Left forelimb (tissue), 1 donor: ENCODE measurements around the gene NFAM1.

Source experiments
- DNase-seq: peaks from one replicate; pipeline ENCODE4 v3.0.0-alpha.2; 2018; ENCODE audit warnings: low spot score

The NFAM1 gene

DNA sequence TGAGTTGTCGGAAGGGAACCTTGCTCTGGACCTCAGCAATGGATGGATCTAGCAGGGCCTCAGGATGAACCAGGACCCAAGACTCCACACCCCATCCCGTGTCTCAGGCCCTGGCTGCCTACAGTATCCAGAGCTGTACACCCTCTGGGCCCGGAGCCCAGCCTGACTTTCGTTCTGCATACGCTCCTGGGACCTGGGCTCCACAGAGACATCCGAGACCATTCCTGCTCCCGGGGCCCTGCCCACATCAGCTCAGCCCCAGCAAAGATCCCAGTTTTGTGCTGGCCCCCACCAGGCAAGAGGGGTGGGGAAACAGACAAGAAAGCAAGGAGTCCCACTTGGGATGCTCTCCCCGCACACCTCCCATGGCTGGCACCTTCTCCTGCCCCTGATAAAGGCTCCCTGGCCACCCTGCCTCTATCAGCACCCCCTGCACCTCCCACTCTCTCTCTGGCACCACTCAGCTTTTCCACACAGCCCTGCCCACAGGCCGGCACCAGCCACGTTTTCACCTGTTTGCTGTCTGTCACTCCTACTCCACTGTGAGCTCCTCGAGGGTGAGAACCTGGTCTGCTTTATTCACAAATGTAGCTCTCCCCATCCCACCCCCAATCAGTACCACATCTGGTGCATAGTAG is 97.2 kb downstream of the NFAM1 start:
- DNase-seq = no peak

DNA sequence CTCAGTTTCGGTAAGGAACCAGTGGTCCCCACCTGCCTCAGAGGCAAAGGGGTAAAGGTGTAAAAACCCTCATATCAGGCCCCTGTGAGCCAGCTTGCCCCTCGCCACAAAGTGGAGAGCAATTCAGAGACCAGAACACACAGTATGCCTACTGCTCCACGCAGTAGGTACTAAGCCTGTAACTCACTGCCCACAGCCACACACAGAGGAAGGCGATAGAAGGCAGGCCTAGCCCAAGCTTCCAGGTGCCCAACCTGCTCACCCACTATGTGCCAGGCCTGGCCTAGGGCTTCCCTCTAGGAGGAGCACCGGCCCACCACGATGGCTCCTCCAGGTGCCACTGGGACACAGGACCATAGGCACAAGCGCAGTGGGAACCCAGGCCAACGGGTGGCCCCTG is 98.7 kb downstream of the NFAM1 start:
- DNase-seq = no peak

DNA sequence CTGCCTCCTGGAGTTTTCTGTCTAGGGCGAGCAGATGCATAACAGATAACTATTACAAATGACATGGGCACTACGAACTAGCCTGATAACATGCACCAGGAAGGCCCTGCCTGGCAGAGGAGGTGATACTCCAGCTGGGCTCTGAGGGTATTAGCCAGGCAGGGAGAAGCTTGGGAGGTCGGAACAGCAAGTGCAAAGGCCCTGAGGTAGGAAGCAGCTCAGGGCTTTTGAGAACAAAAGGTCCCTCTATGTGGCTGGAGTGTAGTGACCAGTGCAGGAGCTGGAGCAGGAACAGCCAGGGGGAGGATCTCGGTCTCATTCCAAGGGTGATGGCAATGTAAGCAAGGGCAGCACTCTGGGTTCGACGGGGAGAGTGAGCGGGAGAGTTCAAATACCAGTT is 100.1 kb downstream of the NFAM1 start:
- DNase-seq = no peak

DNA sequence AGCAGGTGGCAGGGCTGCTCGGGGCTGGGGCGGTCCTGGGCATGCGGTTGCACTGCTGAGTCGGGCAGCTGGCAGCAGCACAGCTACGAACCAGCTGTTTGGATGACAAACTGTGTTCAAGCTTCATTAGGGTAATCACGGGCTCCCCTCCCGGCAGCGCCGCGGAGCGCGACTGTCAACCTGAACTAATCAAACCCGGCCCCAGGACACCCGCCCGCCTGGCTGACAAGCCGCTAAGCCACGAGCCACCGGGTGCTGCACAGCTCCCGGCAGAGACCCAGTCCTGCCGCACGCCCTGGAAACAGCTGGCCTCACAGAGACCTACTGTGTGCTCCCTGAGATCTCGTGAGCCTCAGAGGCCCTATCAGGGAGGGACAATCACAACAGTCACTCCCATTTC is 101.2 kb downstream of the NFAM1 start:
- DNase-seq = no peak
